ENCODE measurements around the gene LAMC1.

LAMC1 gene

GRCh38 chr1:183106746-183107145, 83.5 kb downstream of the LAMC1 start:
- no peak for DNase-seq (ENCODE audit: low spot score)

- DNase-seq (ENCODE audit: low spot score), result no peak
These were observed 87.2 kb downstream of the LAMC1 start for GRCh38 chr1:183110326-183110880.

GRCh38 chr1:183114441-183114840, 91.2 kb downstream of the LAMC1 start:
- no peak for DNase-seq (ENCODE audit: low spot score)

GRCh38 chr1:183116416-183116815, 93.2 kb downstream of the LAMC1 start:
- DNase-seq (ENCODE audit: low spot score), result no peak

GRCh38 chr1:183121609-183122008, 98.4 kb downstream of the LAMC1 start:
- no peak for DNase-seq (ENCODE audit: low spot score)

GRCh38 chr1:183124259-183124658, 101.0 kb downstream of the LAMC1 start:
- no peak for DNase-seq (ENCODE audit: low spot score)

GRCh38 chr1:183125279-183125999, 102.2 kb downstream of the LAMC1 start:
- DNase-seq (ENCODE audit: low spot score), result no peak

GRCh38 chr1:183126000-183126366, 102.8 kb downstream of the LAMC1 start:
- DNase-seq (ENCODE audit: low spot score), result no peak

- DNase-seq (ENCODE audit: low spot score), result no peak
These were observed 103.3 kb downstream of the LAMC1 start for GRCh38 chr1:183126528-183126927.

- DNase-seq (ENCODE audit: low spot score), result no peak
These were observed 106.9 kb downstream of the LAMC1 start for GRCh38 chr1:183129921-183130690.

GRCh38 chr1:183131166-183131565, 107.9 kb downstream of the LAMC1 start:
- no peak for DNase-seq (ENCODE audit: low spot score)

- DNase-seq (ENCODE audit: low spot score), result no peak
These were observed 112.1 kb downstream of the LAMC1 start for GRCh38 chr1:183135336-183135735.

GRCh38 chr1:183137782-183138181, 114.6 kb downstream of the LAMC1 start:
- no peak for DNase-seq (ENCODE audit: low spot score)

GRCh38 chr1:183138301-183138700, 115.1 kb downstream of the LAMC1 start:
- DNase-seq (ENCODE audit: low spot score), result no peak

GRCh38 chr1:183139281-183139942, 116.2 kb downstream of the LAMC1 start:
- DNase-seq (ENCODE audit: low spot score), result peak; percentile 12

- DNase-seq (ENCODE audit: low spot score), result no peak
These were observed 117.4 kb downstream of the LAMC1 start for GRCh38 chr1:183140633-183141032.

- no peak for DNase-seq (ENCODE audit: low spot score)
These were observed 119.0 kb downstream of the LAMC1 start for GRCh38 chr1:183142171-183142570.

- DNase-seq (ENCODE audit: low spot score), result no peak
These were observed 120.5 kb downstream of the LAMC1 start for GRCh38 chr1:183143576-183144315.

- DNase-seq (ENCODE audit: low spot score), result no peak
These were observed 121.5 kb downstream of the LAMC1 start for GRCh38 chr1:183144752-183145151.

- DNase-seq (ENCODE audit: low spot score), result no peak
These were observed 124.5 kb downstream of the LAMC1 start for GRCh38 chr1:183147735-183148134.

GRCh38 chr1:183148599-183148998, 125.4 kb downstream of the LAMC1 start:
- no peak for DNase-seq (ENCODE audit: low spot score)

GRCh38 chr1:183149273-183149672, 126.1 kb downstream of the LAMC1 start:
- DNase-seq (ENCODE audit: low spot score), result no peak
